Karpas-422 (cell line): ENCODE results near the gene RUNX1. TPM values are rescaled to one million over a fixed set of nuclear protein-coding genes. Genes with fewer than 3 reads are reported as not detected.
"Not testable (repeated sequence)": the region's sequence is repeated elsewhere in the genome, so short reads cannot be mapped to it uniquely, and the experiment has no call there.

Source experiments
- DNase-seq: peaks from one replicate; pipeline ENCODE4 v3.0.0-alpha.2; 2015
- H2AFZ ChIP-seq: fragments of 200-600 bp; sonication (generic); 2 replicates; pipeline ENCODE4 v1.6.1; 2014; ENCODE audit warnings: antibody characterized with exemption, low read length, mixed read lengths
- H3K27ac ChIP-seq: fragments of 200-600 bp; sonication (generic); 2 replicates; pipeline ENCODE4 v1.5.1; 2014; ENCODE audit warnings: mild to moderate bottlenecking, low read length, moderate library complexity
- H3K27me3 ChIP-seq: fragments of 200-600 bp; sonication (generic); 2 replicates; pipeline ENCODE4 v1.6.1; 2014; ENCODE audit warnings: low read length, mixed read lengths
- H3K36me3 ChIP-seq: fragments of 200-600 bp; sonication (generic); 2 replicates; pipeline ENCODE4 v1.6.1; 2014; ENCODE audit warnings: low read length, mixed read lengths; ENCODE audit not compliant: insufficient read depth
- H3K4me1 ChIP-seq: fragments of 200-600 bp; sonication (generic); 2 replicates; pipeline ENCODE4 v1.6.1; 2014; ENCODE audit warnings: mild to moderate bottlenecking, low read length, mixed read lengths
- H3K4me2 ChIP-seq: fragments of 200-600 bp; sonication (generic); 2 replicates; pipeline ENCODE4 v1.6.1; 2014; ENCODE audit warnings: low read length, low read depth, mild to moderate bottlenecking; ENCODE audit not compliant: poor library complexity, severe bottlenecking
- H3K4me3 ChIP-seq: fragments of 200-600 bp; sonication (generic); 2 replicates; pipeline ENCODE4 v1.5.1; 2014; ENCODE audit warnings: mild to moderate bottlenecking, antibody characterized with exemption, low read length, mixed read lengths
- H3K79me2 ChIP-seq: fragments of 200-600 bp; sonication (generic); 2 replicates; pipeline ENCODE4 v1.6.1; 2014; ENCODE audit warnings: mild to moderate bottlenecking, low read length, mixed read lengths
- H3K9ac ChIP-seq: fragments of 200-600 bp; sonication (generic); 2 replicates; pipeline ENCODE4 v1.6.0; 2014; ENCODE audit warnings: low read length
- H3K9me2 ChIP-seq: fragments of 200-600 bp; sonication (generic), shearing (Covaris generic); replicated peaks from 2 replicates; pipeline ENCODE4 v1.6.0; 2014; ENCODE audit warnings: mild to moderate bottlenecking, low read length, moderate library complexity; ENCODE audit not compliant: insufficient read depth
- H3K9me3 ChIP-seq: fragments of 300-700, 200-600 bp; sonication (generic); 2 replicates; pipeline ENCODE4 v1.6.1; 2014; ENCODE audit warnings: low read length, mixed read lengths
- H4K20me1 ChIP-seq: fragments of 200-600 bp; sonication (generic); 2 replicates; pipeline ENCODE4 v1.6.1; 2014; ENCODE audit warnings: mild to moderate bottlenecking, antibody characterized with exemption, low read length, low read depth; ENCODE audit not compliant: insufficient read depth
- total RNA-seq: library from RNA; depleted of rRNA; stranded (reverse); fragments of >200 nt; shearing (Covaris generic); gene quantifications from 2 replicates; pipeline ENCODE4 v1.2.3, GENCODE V29; 2014; ENCODE audit warnings: low replicate concordance

RUNX1 gene
- total RNA-seq, 1 experiment from 2014 or later: 20.5 TPM

DNA sequence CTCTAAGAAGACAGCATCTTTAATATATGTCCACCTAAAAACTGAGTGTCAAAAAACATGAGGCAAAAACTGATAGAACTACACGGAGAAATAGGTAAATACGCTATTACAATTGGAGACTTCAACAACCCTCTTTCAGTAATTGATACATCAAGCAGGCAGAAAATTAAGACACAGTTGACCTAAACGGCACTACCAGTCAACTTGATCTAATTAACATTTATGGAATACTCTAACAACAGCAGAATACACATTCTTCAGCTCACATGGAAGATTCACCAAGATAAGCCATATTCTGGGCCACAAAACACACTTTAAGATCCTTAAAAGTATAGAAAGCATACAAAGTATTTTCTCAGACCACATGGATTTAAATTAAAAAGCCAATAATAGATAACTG lies 242.7 kb downstream of the RUNX1 start:
- Histone ChIP-seq H3K27me3 (no peaks in the 10 kb centered on the region), H3K9me3 (no peaks in the 10 kb centered on the region), H3K4me3 (no peak overlapping the region), H3K27ac (no peak overlapping the region), H3K4me2 (no peak overlapping the region), H3K9ac (no peak overlapping the region), H3K9me2 (no peaks in the 10 kb centered on the region), H4K20me1 (no peaks in the 10 kb centered on the region), H3K36me3 (no peaks in the 10 kb centered on the region), H2AFZ (no peak overlapping the region), H3K79me2 (0 out of 2 replicates have a peak, but pooled peaks cover 4% of the 10 kb centered on the region), H3K4me1 (peaks cover 31% of the 10 kb centered on the region)
- DNase-seq: no peak

- Histone ChIP-seq H3K4me1 (peaks cover 31% of the 10 kb centered on the region), H4K20me1 (no peaks in the 10 kb centered on the region), H3K36me3 (no peaks in the 10 kb centered on the region), H3K9me3 (no peaks in the 10 kb centered on the region), H3K79me2 (0 out of 2 replicates have a peak, but pooled peaks cover 4% of the 10 kb centered on the region), H2AFZ (no peak overlapping the region), H3K4me3 (no peak overlapping the region), H3K27me3 (no peaks in the 10 kb centered on the region), H3K9ac (no peak overlapping the region), H3K9me2 (no peaks in the 10 kb centered on the region), H3K27ac (no peak overlapping the region), H3K4me2 (no peak overlapping the region)
- DNase-seq: no peak
These were observed 243.9 kb downstream of the RUNX1 start for GRCh38 chr21:34805157-34805556.

DNA sequence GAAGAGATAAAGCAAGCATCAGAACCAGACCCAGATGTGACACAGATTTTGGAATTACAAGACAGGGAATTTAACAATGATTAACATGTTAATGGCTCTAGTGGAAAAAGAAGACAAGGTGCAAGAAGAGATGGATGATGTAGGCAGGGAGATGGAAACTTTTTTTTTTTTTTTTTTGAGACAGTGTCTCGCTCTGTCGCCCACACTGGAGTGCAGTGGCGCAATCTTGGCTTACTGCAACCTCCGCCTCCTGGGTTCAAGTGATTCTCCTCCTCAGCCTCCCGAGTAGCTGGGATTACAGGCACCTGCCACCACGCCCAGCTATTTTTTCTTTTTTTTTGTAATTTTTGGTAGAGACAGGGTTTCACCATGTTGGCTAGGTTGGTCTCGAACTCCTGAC lies 244.5 kb downstream of the RUNX1 start:
- not testable (repeated sequence) for DNase-seq, H3K27me3 ChIP-seq, H3K36me3 ChIP-seq, H3K9ac ChIP-seq, H3K4me3 ChIP-seq, H3K27ac ChIP-seq, H3K4me2 ChIP-seq, H2AFZ ChIP-seq, H3K79me2 ChIP-seq, H4K20me1 ChIP-seq, H3K9me3 ChIP-seq, H3K9me2 ChIP-seq
- H3K4me1 ChIP-seq: peaks cover 27% of the 10 kb centered on the region

DNA sequence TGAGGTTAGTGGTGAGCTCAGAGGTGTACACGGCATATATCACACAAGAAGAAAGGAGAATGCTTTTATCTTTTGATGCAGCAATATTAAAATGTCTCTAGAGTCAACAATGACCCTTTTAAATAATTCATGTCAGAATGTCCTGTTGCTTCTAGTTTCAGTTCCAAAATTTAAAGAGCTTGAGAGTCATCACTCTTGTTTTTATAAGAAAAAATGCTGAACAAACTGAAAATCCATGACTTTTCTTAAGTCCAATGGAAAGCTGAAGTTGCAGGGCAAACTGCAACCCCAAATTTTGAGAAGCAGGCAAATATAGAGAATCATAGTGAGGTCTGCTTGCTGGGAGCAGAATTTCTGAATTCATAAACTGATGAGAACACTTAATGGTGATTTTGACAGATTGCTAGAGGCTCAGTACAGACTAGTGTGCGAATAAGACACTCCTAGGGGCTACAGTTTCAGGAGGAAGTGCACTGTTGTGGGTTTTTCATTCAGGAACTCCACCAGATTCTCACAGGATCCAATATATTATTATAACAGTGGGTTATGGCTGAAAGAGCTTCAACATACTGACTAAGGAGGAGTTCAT lies 245.2 kb downstream of the RUNX1 start:
- no peak for DNase-seq
- Histone ChIP-seq H3K27ac (no peak overlapping the region), H3K9ac (no peak overlapping the region), H3K36me3 (no peaks in the 10 kb centered on the region), H3K4me2 (no peak overlapping the region), H3K4me1 (peaks cover 20% of the 10 kb centered on the region), H2AFZ (no peak overlapping the region), H3K4me3 (no peak overlapping the region), H3K9me3 (no peaks in the 10 kb centered on the region), H4K20me1 (no peaks in the 10 kb centered on the region), H3K79me2 (0 out of 2 replicates have a peak, but pooled peaks cover 4% of the 10 kb centered on the region), H3K9me2 (no peaks in the 10 kb centered on the region), H3K27me3 (no peaks in the 10 kb centered on the region)

GRCh38 chr21:34802180-34802899 lies 246.8 kb downstream of the RUNX1 start:
- Histone ChIP-seq H3K4me1 (peaks cover 4% of the 10 kb centered on the region), H3K9me3 (no peaks in the 10 kb centered on the region), H3K27me3 (no peaks in the 10 kb centered on the region), H3K9ac (no peak overlapping the region), H3K4me3 (no peak overlapping the region), H3K9me2 (no peaks in the 10 kb centered on the region), H3K27ac (no peak overlapping the region), H3K4me2 (no peak overlapping the region), H3K79me2 (0 out of 2 replicates have a peak, but pooled peaks cover 4% of the 10 kb centered on the region), H3K36me3 (peaks cover 4% of the 10 kb centered on the region; the same call in 1 of the 2 replicates), H2AFZ (no peak overlapping the region), H4K20me1 (no peaks in the 10 kb centered on the region)
- DNase-seq: no peak

- H2AFZ ChIP-seq: no peak overlapping the region
- H3K4me3 ChIP-seq: no peak overlapping the region
- H3K27me3 ChIP-seq: no peaks in the 10 kb centered on the region
- no peaks in the 10 kb centered on the region for H3K9me2 ChIP-seq
- no peak overlapping the region for H3K4me2 ChIP-seq
- no peaks in the 10 kb centered on the region for H3K4me1 ChIP-seq
- peaks cover 4% of the 10 kb centered on the region; the same call in 1 of the 2 replicates for H3K36me3 ChIP-seq
- no peak overlapping the region for H3K27ac ChIP-seq
- H3K9me3 ChIP-seq: no peaks in the 10 kb centered on the region
- H4K20me1 ChIP-seq: no peaks in the 10 kb centered on the region
- DNase-seq: peak; percentile 64
- no peak overlapping the region for H3K9ac ChIP-seq
- H3K79me2 ChIP-seq: 0 out of 2 replicates have a peak, but pooled peaks cover 4% of the 10 kb centered on the region
These were observed 247.5 kb downstream of the RUNX1 start for GRCh38 chr21:34801519-34802132.

DNA sequence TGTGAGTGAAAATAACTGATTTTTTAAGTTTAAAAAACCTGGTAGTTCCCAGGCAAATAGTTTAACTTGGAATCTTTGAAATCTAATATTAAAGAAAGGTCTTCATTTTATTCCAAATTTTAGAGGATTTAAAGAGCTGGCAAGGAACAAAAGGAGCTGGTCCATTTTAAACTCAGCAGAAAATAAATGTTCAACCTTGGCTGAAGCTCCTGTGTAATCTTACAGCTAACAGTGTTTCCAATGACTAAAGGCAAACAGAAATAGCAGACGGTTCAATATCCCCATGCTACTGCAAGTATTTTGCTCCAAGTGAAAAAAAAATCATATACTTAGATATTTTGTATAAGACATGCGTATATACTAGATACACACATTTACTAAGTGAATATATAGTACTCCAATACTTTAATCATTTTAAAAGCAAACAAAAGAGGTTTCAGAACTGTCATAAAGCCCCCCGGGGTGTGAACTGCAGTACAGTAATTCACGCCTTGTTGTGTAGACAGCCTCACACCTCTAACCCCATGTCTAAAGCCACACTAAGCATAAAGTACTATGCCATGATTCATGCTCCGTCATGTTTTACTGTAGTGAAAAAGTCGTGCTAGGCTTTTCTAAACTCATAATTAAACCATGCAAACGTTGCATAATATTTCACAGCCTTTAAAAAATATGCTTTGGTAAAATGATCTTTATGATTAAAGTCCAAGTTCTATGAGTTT lies 248.1 kb downstream of the RUNX1 start:
- DNase-seq: no peak
- Histone ChIP-seq H3K27ac (no peak overlapping the region), H3K4me1 (no peaks in the 10 kb centered on the region), H4K20me1 (no peaks in the 10 kb centered on the region), H3K36me3 (peaks cover 4% of the 10 kb centered on the region; the same call in 1 of the 2 replicates), H3K4me3 (no peak overlapping the region), H3K9ac (no peak overlapping the region), H3K9me3 (no peaks in the 10 kb centered on the region), H2AFZ (no peak overlapping the region), H3K27me3 (no peaks in the 10 kb centered on the region), H3K9me2 (no peaks in the 10 kb centered on the region), H3K79me2 (no peaks in the 10 kb centered on the region), H3K4me2 (no peak overlapping the region)

DNA sequence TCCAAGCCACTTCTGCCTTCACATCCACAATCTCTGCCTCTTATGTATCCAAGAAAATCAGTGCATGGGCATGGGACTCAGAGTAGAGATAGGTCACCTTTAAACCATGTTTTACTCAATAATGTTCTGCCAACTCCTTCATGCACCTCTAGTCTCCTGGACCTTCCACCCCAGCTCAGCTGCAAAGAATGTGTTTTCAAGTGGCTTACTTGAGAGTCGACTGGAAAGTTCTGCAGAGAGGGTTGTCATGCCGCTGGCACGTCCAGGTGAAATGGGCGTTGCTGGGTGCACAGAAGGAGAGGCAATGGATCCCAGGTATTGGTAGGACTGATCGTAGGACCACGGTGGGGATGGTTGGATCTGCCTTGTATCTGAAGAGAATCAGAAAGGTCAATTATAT lies 250.0 kb downstream of the RUNX1 start:
- no peaks in the 10 kb centered on the region for H3K79me2 ChIP-seq
- H3K4me3 ChIP-seq: no peak overlapping the region
- H2AFZ ChIP-seq: no peak overlapping the region
- no peaks in the 10 kb centered on the region for H3K27me3 ChIP-seq
- H3K9me3 ChIP-seq: no peaks in the 10 kb centered on the region
- no peak for DNase-seq
- H3K27ac ChIP-seq: no peak overlapping the region
- H4K20me1 ChIP-seq: no peaks in the 10 kb centered on the region
- no peaks in the 10 kb centered on the region for H3K9me2 ChIP-seq
- no peak overlapping the region for H3K4me2 ChIP-seq
- H3K36me3 ChIP-seq: peaks cover 4% of the 10 kb centered on the region; the same call in 1 of the 2 replicates
- no peak overlapping the region for H3K9ac ChIP-seq
- no peaks in the 10 kb centered on the region for H3K4me1 ChIP-seq
